ENCODE results near the gene EXD3.

The EXD3 gene

DNA sequence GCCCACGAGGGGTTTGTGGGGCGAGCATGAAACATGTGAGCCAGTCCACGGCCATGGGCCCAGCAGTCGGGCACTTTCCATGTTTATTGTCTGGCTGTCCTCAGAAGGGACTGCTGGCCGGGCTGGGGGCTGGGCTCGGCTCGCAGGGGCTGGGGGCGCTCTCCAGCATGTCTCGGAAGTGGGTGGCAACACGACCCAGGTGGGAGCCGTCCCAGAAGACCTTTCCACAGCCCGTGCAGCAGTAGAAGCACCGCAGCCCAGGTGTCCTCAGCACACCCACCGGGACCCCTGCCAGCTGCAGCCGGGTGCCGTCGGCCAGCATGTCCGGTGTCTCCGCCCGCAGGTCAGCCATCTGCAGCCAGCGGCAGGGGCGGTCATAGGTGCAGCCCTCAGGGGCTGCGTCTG lies 116.1 kb downstream of the EXD3 start:
- peaks cover 49 to 51% of the 10 kb centered on the region in 2 donors for H3K4me1 ChIP-seq (ENCODE audit: control insufficient read depth in 2 of 2, insufficient read depth in 1 of 2, low read depth in 1 of 2, low read length in 2 of 2)
- H3K9ac ChIP-seq (ENCODE audit: low read depth, low read length, poor library complexity) = no peak overlapping the region

DNA sequence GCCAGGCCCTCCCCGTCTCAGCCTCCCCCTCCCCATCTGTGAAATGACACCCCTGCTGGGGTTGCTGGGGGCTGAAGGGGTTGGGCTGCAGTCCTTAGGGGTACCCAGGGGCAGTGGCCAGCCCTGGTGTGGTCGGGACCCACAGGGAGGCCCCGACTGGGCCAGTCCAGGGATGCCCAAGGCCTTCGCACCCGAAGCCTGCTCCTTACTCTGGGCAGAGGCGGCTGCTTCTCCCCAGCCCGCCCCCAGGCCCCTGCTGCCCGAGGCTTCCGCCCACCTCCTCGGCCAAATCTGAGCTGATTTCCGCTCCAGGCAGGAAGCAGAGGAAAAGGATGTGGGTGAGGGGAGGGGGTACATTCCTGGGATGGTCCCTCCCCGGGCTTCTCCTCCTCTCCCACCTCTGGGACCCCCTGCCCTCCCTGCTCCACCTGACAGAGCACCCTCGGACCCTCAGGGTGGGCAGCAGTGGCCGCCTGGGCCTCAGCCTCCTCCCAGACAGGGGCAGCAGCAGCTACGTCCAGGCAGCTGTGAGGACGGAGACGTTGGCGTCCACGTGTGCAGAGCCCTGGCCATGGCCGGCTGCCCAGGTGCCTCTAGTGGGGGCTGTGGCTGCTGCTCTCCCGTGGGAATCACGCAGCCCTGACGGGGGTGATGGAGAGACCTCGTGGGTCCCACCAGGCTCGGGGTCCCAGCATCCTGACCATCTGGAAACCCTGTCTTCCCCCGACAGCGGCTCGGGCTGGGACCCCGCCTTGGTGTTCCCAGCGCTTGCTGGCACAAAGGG lies 116.7 kb downstream of the EXD3 start:
- Histone ChIP-seq H2BK12ac (ENCODE audit: low read length) (peak overlapping the region; percentile 100), H3K27ac (replicated peaks; ENCODE audit: low read length) (peak overlapping the region; percentile 96), H3K4ac (ENCODE audit: low read length) (peak overlapping the region; percentile 99), H3K9me3 (replicated peaks in 1 of 2; ENCODE audit: control insufficient read depth in 2 of 2, insufficient read depth in 1 of 2, low read depth in 1 of 2, low read length in 2 of 2) (no peaks in the 10 kb centered on the region), H2AK5ac (ENCODE audit: low read depth, low read length) (peak overlapping the region; percentile 100), H4K91ac (ENCODE audit: low read depth, low read length, poor library complexity) (peak overlapping the region; percentile 1), H3K4me3 (ENCODE audit: low read length in 2 of 2) (no peak overlapping the region), H3K9ac (ENCODE audit: low read depth, low read length, poor library complexity) (peak overlapping the region; percentile 75), H2BK120ac (ENCODE audit: low read depth, low read length) (peak overlapping the region; percentile 95), H3K36me3 (replicated peaks in 1 of 2; ENCODE audit: control insufficient read depth in 2 of 2, insufficient read depth in 2 of 2, low read length in 2 of 2) (no peaks in the 10 kb centered on the region), H2BK5ac (ENCODE audit: low read length) (peak overlapping the region; percentile 98), H3K27me3 (ENCODE audit: control insufficient read depth in 3 of 3, insufficient read depth in 3 of 3, low read depth in 1 of 3, low read length in 3 of 3) (peaks cover 0 to 5% (median 3%) of the 10 kb centered on the region in 3 experiments), H3K18ac (ENCODE audit: low read length) (peak overlapping the region; percentile 99), H3K4me1 (ENCODE audit: control insufficient read depth in 2 of 2, insufficient read depth in 1 of 2, low read depth in 1 of 2, low read length in 2 of 2) (peaks cover 49 to 51% of the 10 kb centered on the region in 2 donors), H3K4me2 (ENCODE audit: insufficient read depth, low read length, poor library complexity, severe bottlenecking) (no peak overlapping the region), H3K23ac (ENCODE audit: low read depth, low read length, poor library complexity) (peak overlapping the region; percentile 92), H3K14ac (ENCODE audit: low read length) (peak overlapping the region; percentile 100), H3K79me1 (ENCODE audit: low read depth, low read length) (peaks cover 6% of the 10 kb centered on the region), H2BK15ac (ENCODE audit: low read length) (peak overlapping the region; percentile 100), H4K8ac (ENCODE audit: low read depth, low read length) (peak overlapping the region; percentile 87), H2AFZ (ENCODE audit: low read length) (peak overlapping the region; percentile 60)
- DNase-seq (ENCODE audit: low spot score) = no peak
- WGBS, 2 donors (ENCODE audit: extremely low coverage in 2 of 2, insufficient read length in 2 of 2, insufficient replicate concordance in 1 of 2) = no CpG with 5 or more reads among the region's 30 CpGs

More for the DNA sequence above, 116.1 kb downstream of the EXD3 start:
- Histone ChIP-seq H2BK5ac (ENCODE audit: low read length) (peak overlapping the region; percentile 94), H2AK5ac (ENCODE audit: low read depth, low read length) (peak overlapping the region; percentile 100), H3K14ac (ENCODE audit: low read length) (no peak overlapping the region), H4K8ac (ENCODE audit: low read depth, low read length) (peak overlapping the region; percentile 17), H3K9me3 (replicated peaks in 1 of 2; ENCODE audit: control insufficient read depth in 2 of 2, insufficient read depth in 1 of 2, low read depth in 1 of 2, low read length in 2 of 2) (no peaks in the 10 kb centered on the region), H4K91ac (ENCODE audit: low read depth, low read length, poor library complexity) (peak overlapping the region; percentile 64), H3K27ac (replicated peaks; ENCODE audit: low read length) (no peak overlapping the region), H3K18ac (ENCODE audit: low read length) (peak overlapping the region; percentile 99), H3K4me3 (ENCODE audit: low read length in 2 of 2) (no peak overlapping the region), H3K4me2 (ENCODE audit: insufficient read depth, low read length, poor library complexity, severe bottlenecking) (no peak overlapping the region), H2BK120ac (ENCODE audit: low read depth, low read length) (peak overlapping the region; percentile 87), H2AFZ (ENCODE audit: low read length) (no peak overlapping the region), H3K27me3 (ENCODE audit: control insufficient read depth in 3 of 3, insufficient read depth in 3 of 3, low read depth in 1 of 3, low read length in 3 of 3) (peaks cover 0 to 5% (median 3%) of the 10 kb centered on the region in 3 experiments), H3K36me3 (replicated peaks in 1 of 2; ENCODE audit: control insufficient read depth in 2 of 2, insufficient read depth in 2 of 2, low read length in 2 of 2) (no peaks in the 10 kb centered on the region), H3K23ac (ENCODE audit: low read depth, low read length, poor library complexity) (peak overlapping the region; percentile 55), H3K4ac (ENCODE audit: low read length) (peak overlapping the region; percentile 37), H2BK15ac (ENCODE audit: low read length) (peak overlapping the region; percentile 100), H2BK12ac (ENCODE audit: low read length) (peak overlapping the region; percentile 100), H3K79me1 (ENCODE audit: low read depth, low read length) (peaks cover 2% of the 10 kb centered on the region)
- WGBS, 2 donors (ENCODE audit: extremely low coverage in 2 of 2, insufficient read length in 2 of 2, insufficient replicate concordance in 1 of 2) = no CpG with 5 or more reads among the region's 23 CpGs
- DNase-seq (ENCODE audit: low spot score) = no peak

DNA sequence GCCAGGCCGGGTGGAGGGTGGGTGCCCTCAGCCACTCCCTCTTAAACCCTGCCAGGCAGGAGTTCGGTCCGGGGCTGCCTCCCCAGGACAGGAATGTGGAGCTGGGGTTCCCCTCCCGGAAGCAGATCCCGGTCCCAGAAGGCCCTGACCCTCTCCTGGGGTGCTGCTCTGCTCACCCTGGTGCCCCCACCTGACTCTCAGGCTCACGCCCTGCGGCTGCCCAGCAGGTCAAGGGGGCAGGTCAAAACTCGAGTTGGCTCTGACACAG lies 117.2 kb downstream of the EXD3 start:
- peak overlapping the region; percentile 99 for H3K18ac ChIP-seq (ENCODE audit: low read length)
- peak overlapping the region; percentile 92 for H3K23ac ChIP-seq (ENCODE audit: low read depth, low read length, poor library complexity)
- H2BK5ac ChIP-seq (ENCODE audit: low read length) = peak overlapping the region; percentile 98
- H3K27me3 ChIP-seq (ENCODE audit: control insufficient read depth in 3 of 3, insufficient read depth in 3 of 3, low read depth in 1 of 3, low read length in 3 of 3) = peaks cover 0 to 5% (median 3%) of the 10 kb centered on the region in 3 experiments
- H3K4me2 ChIP-seq (ENCODE audit: insufficient read depth, low read length, poor library complexity, severe bottlenecking) = no peak overlapping the region
- H3K14ac ChIP-seq (ENCODE audit: low read length) = peak overlapping the region; percentile 100
- H3K9me3 ChIP-seq (replicated peaks in 1 of 2; ENCODE audit: control insufficient read depth in 2 of 2, insufficient read depth in 1 of 2, low read depth in 1 of 2, low read length in 2 of 2) = no peaks in the 10 kb centered on the region
- H4K8ac ChIP-seq (ENCODE audit: low read depth, low read length) = peak overlapping the region; percentile 87
- H2BK120ac ChIP-seq (ENCODE audit: low read depth, low read length) = peak overlapping the region; percentile 95
- peak overlapping the region; percentile 60 for H2AFZ ChIP-seq (ENCODE audit: low read length)
- H3K27ac ChIP-seq (replicated peaks; ENCODE audit: low read length) = peak overlapping the region; percentile 96
- peaks cover 6% of the 10 kb centered on the region for H3K79me1 ChIP-seq (ENCODE audit: low read depth, low read length)
- H3K36me3 ChIP-seq (replicated peaks in 1 of 2; ENCODE audit: control insufficient read depth in 2 of 2, insufficient read depth in 2 of 2, low read length in 2 of 2) = no peaks in the 10 kb centered on the region
- H2BK15ac ChIP-seq (ENCODE audit: low read length) = peak overlapping the region; percentile 100
- H3K9ac ChIP-seq (ENCODE audit: low read depth, low read length, poor library complexity) = peak overlapping the region; percentile 75
- no peak overlapping the region for H3K4ac ChIP-seq (ENCODE audit: low read length)
- H3K4me3 ChIP-seq (ENCODE audit: low read length in 2 of 2) = no peak overlapping the region
- WGBS, 2 donors (ENCODE audit: extremely low coverage in 2 of 2, insufficient read length in 2 of 2, insufficient replicate concordance in 1 of 2) = no CpG with 5 or more reads among the region's 8 CpGs
- H2BK12ac ChIP-seq (ENCODE audit: low read length) = peak overlapping the region; percentile 100
- peak overlapping the region; percentile 100 for H2AK5ac ChIP-seq (ENCODE audit: low read depth, low read length)
- peak overlapping the region; percentile 1 for H4K91ac ChIP-seq (ENCODE audit: low read depth, low read length, poor library complexity)
- H3K4me1 ChIP-seq (ENCODE audit: control insufficient read depth in 2 of 2, insufficient read depth in 1 of 2, low read depth in 1 of 2, low read length in 2 of 2) = peaks cover 48 to 49% of the 10 kb centered on the region in 2 donors
- DNase-seq (ENCODE audit: low spot score) = no peak

DNA sequence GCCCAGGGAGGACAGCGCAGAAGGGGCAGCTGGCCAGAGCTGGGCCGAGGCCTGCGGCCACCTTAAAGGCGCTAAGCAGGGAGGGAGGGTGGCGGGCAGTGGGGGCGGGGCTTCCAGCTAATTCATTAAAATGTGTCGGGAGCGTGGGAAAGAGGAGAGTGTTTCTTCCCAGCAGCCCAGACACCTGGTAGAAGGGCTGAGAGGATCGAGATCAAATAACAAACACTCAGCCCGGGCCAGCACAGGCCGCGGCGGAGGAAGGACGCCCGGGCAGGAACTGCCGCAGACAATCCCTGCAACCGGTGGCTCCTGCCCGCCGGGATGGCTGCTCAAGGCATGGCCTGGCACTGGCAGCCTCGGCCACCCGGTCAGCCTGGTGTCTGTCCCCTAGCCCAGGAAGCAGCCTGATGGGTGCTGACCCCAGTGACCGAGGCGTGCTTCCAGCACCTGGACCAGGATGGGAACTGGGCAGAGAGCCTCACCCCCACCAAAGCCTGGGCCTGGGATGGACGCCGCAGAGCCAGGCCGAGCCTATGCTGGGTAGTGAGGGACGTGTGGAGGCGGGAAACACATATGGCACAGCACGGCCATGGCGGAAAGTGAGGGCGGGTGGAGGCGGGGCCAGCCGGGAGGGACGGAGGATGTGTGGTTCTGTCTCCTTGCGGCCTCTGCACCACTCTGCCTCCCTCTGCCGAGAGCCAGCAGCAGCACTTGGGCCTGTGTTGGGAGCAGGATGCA lies 117.7 kb downstream of the EXD3 start:
- Histone ChIP-seq H3K27me3 (ENCODE audit: control insufficient read depth in 3 of 3, insufficient read depth in 3 of 3, low read depth in 1 of 3, low read length in 3 of 3) (peaks cover 0 to 5% (median 3%) of the 10 kb centered on the region in 3 experiments), H2BK5ac (ENCODE audit: low read length) (peak overlapping the region; percentile 98), H2AFZ (ENCODE audit: low read length) (peak overlapping the region; percentile 60), H2BK12ac (ENCODE audit: low read length) (peak overlapping the region; percentile 100), H3K4me1 (ENCODE audit: control insufficient read depth in 2 of 2, insufficient read depth in 1 of 2, low read depth in 1 of 2, low read length in 2 of 2) (peaks cover 47 to 49% of the 10 kb centered on the region in 2 donors), H4K91ac (ENCODE audit: low read depth, low read length, poor library complexity) (peak overlapping the region; percentile 95), H3K27ac (replicated peaks; ENCODE audit: low read length) (peak overlapping the region; percentile 96), H4K8ac (ENCODE audit: low read depth, low read length) (peak overlapping the region; percentile 52), H3K14ac (ENCODE audit: low read length) (peak overlapping the region; percentile 100), H3K4me2 (ENCODE audit: insufficient read depth, low read length, poor library complexity, severe bottlenecking) (peak overlapping the region; percentile 48), H3K79me1 (ENCODE audit: low read depth, low read length) (peaks cover 6% of the 10 kb centered on the region), H3K4ac (ENCODE audit: low read length) (peak overlapping the region; percentile 90), H3K9me3 (replicated peaks in 1 of 2; ENCODE audit: control insufficient read depth in 2 of 2, insufficient read depth in 1 of 2, low read depth in 1 of 2, low read length in 2 of 2) (no peaks in the 10 kb centered on the region), H3K23ac (ENCODE audit: low read depth, low read length, poor library complexity) (peak overlapping the region; percentile 92), H3K4me3 (ENCODE audit: low read length in 2 of 2) (peak overlapping the region in 1 of 2 donors; percentile 10), H2BK15ac (ENCODE audit: low read length) (peak overlapping the region; percentile 100), H3K9ac (ENCODE audit: low read depth, low read length, poor library complexity) (peak overlapping the region; percentile 75), H3K36me3 (replicated peaks in 1 of 2; ENCODE audit: control insufficient read depth in 2 of 2, insufficient read depth in 2 of 2, low read length in 2 of 2) (no peaks in the 10 kb centered on the region), H3K18ac (ENCODE audit: low read length) (peak overlapping the region; percentile 99), H2BK120ac (ENCODE audit: low read depth, low read length) (peak overlapping the region; percentile 95), H2AK5ac (ENCODE audit: low read depth, low read length) (peak overlapping the region; percentile 100)
- WGBS, 2 donors (ENCODE audit: extremely low coverage in 2 of 2, insufficient read length in 2 of 2, insufficient replicate concordance in 1 of 2) = no CpG with 5 or more reads among the region's 36 CpGs
- peak; percentile 71 for DNase-seq (ENCODE audit: low spot score)
